GM12878 (cell line): Measurements from ENCODE around the gene TBCD. TPM values are rescaled to one million over a fixed set of nuclear protein-coding genes. Genes with fewer than 3 reads are reported as not detected.

Experiments
- CUX1 ChIP-seq: IDR thresholded peaks from 2 replicates; pipeline ENCODE4 v1.6.1; 2012; ENCODE audit warnings: improper control_type of control experiment, low read depth, low read length; ENCODE audit not compliant: insufficient replicate concordance
- EGR1 ChIP-seq, 2 experiments: IDR thresholded peaks; 1 replicate in 1 of 2; 2 replicates in 1 of 2; pipeline ENCODE4 v1.6.1; 2011 to 2012; ENCODE audit warnings: low read depth in 2 of 2, low read length in 2 of 2, borderline replicate concordance in 1 of 2, mild to moderate bottlenecking in 1 of 2, moderate library complexity in 1 of 2
- FOXM1 ChIP-seq: IDR thresholded peaks from 2 replicates; pipeline ENCODE4 v1.6.1; 2012; ENCODE audit warnings: low read depth, mild to moderate bottlenecking, inconsistent platforms, low read length, moderate library complexity
- MXI1 ChIP-seq: fragments of 150-350 bp; IDR thresholded peaks from 2 replicates; pipeline ENCODE4 v1.6.1; 2011; ENCODE audit warnings: low read depth, mild to moderate bottlenecking, inconsistent platforms, low read length, improper control_type of control experiment
- MYC ChIP-seq: IDR thresholded peaks from 2 replicates; pipeline ENCODE4 v1.6.1; 2011; ENCODE audit warnings: mild to moderate bottlenecking, low read length, moderate library complexity, inconsistent platforms; ENCODE audit not compliant: insufficient read depth, insufficient replicate concordance, insufficient read length, severe bottlenecking
- NFYB ChIP-seq: IDR thresholded peaks from 2 replicates; pipeline ENCODE4 v1.6.1; 2011; ENCODE audit warnings: low read depth, mild to moderate bottlenecking, low read length, improper control_type of control experiment, moderate library complexity; ENCODE audit not compliant: insufficient read depth
- NR2C1 ChIP-seq: fragments of 450-650 bp; IDR thresholded peaks from 2 replicates; pipeline ENCODE4 v1.6.1; 2017; ENCODE audit warnings: antibody characterized with exemption, mild to moderate bottlenecking, moderate library complexity
- NR2C2 ChIP-seq: IDR thresholded peaks from 2 replicates; pipeline ENCODE4 v1.6.1; 2011; ENCODE audit warnings: borderline replicate concordance, low read depth; ENCODE audit not compliant: control insufficient read depth, insufficient read length
- NR2F1 ChIP-seq: fragments of 450-650 bp; conservative IDR thresholded peaks from 2 replicates; pipeline ENCODE4 v1.6.1; 2017; ENCODE audit warnings: mild to moderate bottlenecking
- PML ChIP-seq: IDR thresholded peaks from 2 replicates; pipeline ENCODE4 v1.6.1; 2012; ENCODE audit warnings: low read length, inconsistent platforms
- SP1 ChIP-seq: IDR thresholded peaks from one replicate; pipeline ENCODE4 v1.6.1; 2011; ENCODE audit warnings: low read depth, low read length
- ZNF217 ChIP-seq: fragments of 450-650 bp; IDR thresholded peaks from 2 replicates; pipeline ENCODE4 v1.6.1; 2017; ENCODE audit warnings: antibody characterized with exemption, mild to moderate bottlenecking
- polyA plus RNA-seq, 11 experiments: library from polyadenylated mRNA; depleted of rRNA in 4 of 11; unstranded in 6 of 11; stranded (reverse) in 5 of 11; fragments of >200 nt; fragmentation: Nextera tagmentation in 4 of 11; fragmentation: Illumina TruSeq in 1 of 11; extraction: Ambion mirVana in 4 of 11; extraction: Trizol in 1 of 11; gene quantifications; 1 replicate in 1 of 11; 2 replicates in 10 of 11; pipeline versions ENCODE4 v1.2.1 to v1.2.3, GENCODE V29; 2011 to 2016; ENCODE audit warnings: inconsistent platforms in 2 of 11, missing spikeins in 2 of 11, low read depth in 1 of 11
- total RNA-seq, 4 experiments: library from RNA; depleted of rRNA in 3 of 4; stranded (reverse); fragments of >200 nt in 3 of 4; fragmentation: Illumina TruSeq in 1 of 4; extraction: Trizol in 1 of 4; gene quantifications; 2 replicates each; pipeline versions ENCODE4 v1.2.1 to v1.2.3, GENCODE V29; 2013 to 2021
- TF ChIP-seq, protein P1 (sequence below): fragments of 450-650 bp; IDR thresholded peaks from 2 replicates; pipeline ENCODE4 v1.6.1; 2017; ENCODE audit warnings: mild to moderate bottlenecking, moderate library complexity
- TF ChIP-seq, protein P2 (sequence below): IDR thresholded peaks from 2 replicates; pipeline ENCODE4 v1.6.1; 2012; ENCODE audit warnings: low read depth, low read length, improper control_type of control experiment

The TBCD gene
- total and polyA plus RNA-seq, 10 of the 15 experiments (the other 5 are each of a cell fraction or from before 2014, with no cell fraction given) = 10.3 to 114 (median 52.4) TPM

- TF ChIP-seq, protein P1, sequence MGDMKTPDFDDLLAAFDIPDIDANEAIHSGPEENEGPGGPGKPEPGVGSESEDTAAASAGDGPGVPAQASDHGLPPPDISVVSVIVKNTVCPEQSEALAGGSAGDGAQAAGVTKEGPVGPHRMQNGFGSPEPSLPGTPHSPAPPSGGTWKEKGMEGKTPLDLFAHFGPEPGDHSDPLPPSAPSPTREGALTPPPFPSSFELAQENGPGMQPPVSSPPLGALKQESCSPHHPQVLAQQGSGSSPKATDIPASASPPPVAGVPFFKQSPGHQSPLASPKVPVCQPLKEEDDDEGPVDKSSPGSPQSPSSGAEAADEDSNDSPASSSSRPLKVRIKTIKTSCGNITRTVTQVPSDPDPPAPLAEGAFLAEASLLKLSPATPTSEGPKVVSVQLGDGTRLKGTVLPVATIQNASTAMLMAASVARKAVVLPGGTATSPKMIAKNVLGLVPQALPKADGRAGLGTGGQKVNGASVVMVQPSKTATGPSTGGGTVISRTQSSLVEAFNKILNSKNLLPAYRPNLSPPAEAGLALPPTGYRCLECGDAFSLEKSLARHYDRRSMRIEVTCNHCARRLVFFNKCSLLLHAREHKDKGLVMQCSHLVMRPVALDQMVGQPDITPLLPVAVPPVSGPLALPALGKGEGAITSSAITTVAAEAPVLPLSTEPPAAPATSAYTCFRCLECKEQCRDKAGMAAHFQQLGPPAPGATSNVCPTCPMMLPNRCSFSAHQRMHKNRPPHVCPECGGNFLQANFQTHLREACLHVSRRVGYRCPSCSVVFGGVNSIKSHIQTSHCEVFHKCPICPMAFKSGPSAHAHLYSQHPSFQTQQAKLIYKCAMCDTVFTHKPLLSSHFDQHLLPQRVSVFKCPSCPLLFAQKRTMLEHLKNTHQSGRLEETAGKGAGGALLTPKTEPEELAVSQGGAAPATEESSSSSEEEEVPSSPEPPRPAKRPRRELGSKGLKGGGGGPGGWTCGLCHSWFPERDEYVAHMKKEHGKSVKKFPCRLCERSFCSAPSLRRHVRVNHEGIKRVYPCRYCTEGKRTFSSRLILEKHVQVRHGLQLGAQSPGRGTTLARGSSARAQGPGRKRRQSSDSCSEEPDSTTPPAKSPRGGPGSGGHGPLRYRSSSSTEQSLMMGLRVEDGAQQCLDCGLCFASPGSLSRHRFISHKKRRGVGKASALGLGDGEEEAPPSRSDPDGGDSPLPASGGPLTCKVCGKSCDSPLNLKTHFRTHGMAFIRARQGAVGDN = no peak
- TF ChIP-seq PML (no peak), ZNF217 (no peak), EGR1 (IDR thresholded peaks at IDR 0.05; ENCODE audit: borderline replicate concordance in 1 of 2, low read depth in 2 of 2, low read length in 2 of 2) (no peak), MYC (no peak), NR2C1 (no peak), MXI1 (no peak), NR2F1 (no peak), NR2C2 (no peak), CUX1 (no peak), NFYB (no peak), SP1 (no peak), FOXM1 (no peak)
- TF ChIP-seq, protein P2, sequence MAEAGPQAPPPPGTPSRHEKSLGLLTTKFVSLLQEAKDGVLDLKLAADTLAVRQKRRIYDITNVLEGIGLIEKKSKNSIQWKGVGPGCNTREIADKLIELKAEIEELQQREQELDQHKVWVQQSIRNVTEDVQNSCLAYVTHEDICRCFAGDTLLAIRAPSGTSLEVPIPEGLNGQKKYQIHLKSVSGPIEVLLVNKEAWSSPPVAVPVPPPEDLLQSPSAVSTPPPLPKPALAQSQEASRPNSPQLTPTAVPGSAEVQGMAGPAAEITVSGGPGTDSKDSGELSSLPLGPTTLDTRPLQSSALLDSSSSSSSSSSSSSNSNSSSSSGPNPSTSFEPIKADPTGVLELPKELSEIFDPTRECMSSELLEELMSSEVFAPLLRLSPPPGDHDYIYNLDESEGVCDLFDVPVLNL = no peak
These were observed 225.7 kb downstream of the TBCD start (continued) for GRCh38 chr17:82977606-82978005.
